Measurements from ENCODE around the gene KCNQ1OT1. TPM values are rescaled to one million over a fixed set of nuclear protein-coding genes. Genes with fewer than 3 reads are reported as not detected.

The KCNQ1OT1 gene
- polyA plus RNA-seq, 3 donors = 0.84 to 2.4 (median 2.3) TPM

- no peak for DNase-seq
Measured at GRCh38 chr11:2670541-2671100, 29.2 kb downstream of the KCNQ1OT1 start.

GRCh38 chr11:2669634-2670469, 29.9 kb downstream of the KCNQ1OT1 start:
- no peak for DNase-seq

- no peak for DNase-seq
Measured at GRCh38 chr11:2668876-2669275, 30.9 kb downstream of the KCNQ1OT1 start.

GRCh38 chr11:2667940-2668339, 31.9 kb downstream of the KCNQ1OT1 start:
- no peak for DNase-seq

- DNase-seq = no peak
Measured at GRCh38 chr11:2666828-2667570, 32.8 kb downstream of the KCNQ1OT1 start.

- no peak for DNase-seq
Measured at GRCh38 chr11:2666401-2666741, 33.4 kb downstream of the KCNQ1OT1 start.

GRCh38 chr11:2665526-2666400, 34.0 kb downstream of the KCNQ1OT1 start:
- no peak for DNase-seq

- DNase-seq = no peak
Measured at GRCh38 chr11:2664791-2665525, 34.8 kb downstream of the KCNQ1OT1 start.

GRCh38 chr11:2664376-2664775, 35.4 kb downstream of the KCNQ1OT1 start:
- no peak for DNase-seq

- DNase-seq = no peak
Measured at GRCh38 chr11:2663915-2664314, 35.9 kb downstream of the KCNQ1OT1 start.

- DNase-seq = no peak
Measured at GRCh38 chr11:2663506-2663905, 36.3 kb downstream of the KCNQ1OT1 start.

- no peak for DNase-seq
Measured at GRCh38 chr11:2662430-2663299, 37.1 kb downstream of the KCNQ1OT1 start.

GRCh38 chr11:2662024-2662312, 37.8 kb downstream of the KCNQ1OT1 start:
- DNase-seq = no peak

GRCh38 chr11:2661173-2662023, 38.4 kb downstream of the KCNQ1OT1 start:
- DNase-seq = no peak

GRCh38 chr11:2660357-2660939, 39.3 kb downstream of the KCNQ1OT1 start:
- DNase-seq = no peak

GRCh38 chr11:2657697-2658284, 42.0 kb downstream of the KCNQ1OT1 start:
- DNase-seq = no peak

GRCh38 chr11:2656859-2657258, 42.9 kb downstream of the KCNQ1OT1 start:
- no peak for DNase-seq

GRCh38 chr11:2655834-2656622, 43.8 kb downstream of the KCNQ1OT1 start:
- DNase-seq = no peak

All from renal pelvis (tissue), 4 donors.